HL-60 (cell line): Measurements from ENCODE around the gene SMG6.

Experiments used
- DNase-seq, 2 experiments: peaks; one replicate each; pipeline ENCODE4 v3.0.0-alpha.2; 2010 to 2020; ENCODE audit warnings: low read depth in 1 of 2, low spot score in 1 of 2
- H3K27ac ChIP-seq: fragments of 250-450 bp; sonication (Bioruptor Pico); replicated peaks from 2 replicates; pipeline ENCODE4 v1.5.1; 2020; ENCODE audit warnings: mild to moderate bottlenecking, moderate library complexity
- H3K27me3 ChIP-seq: fragments of 250-450 bp; sonication (Bioruptor Pico); 2 replicates; pipeline ENCODE4 v1.5.1; 2021; ENCODE audit warnings: mild to moderate bottlenecking, moderate library complexity; ENCODE audit not compliant: insufficient read depth, poor library complexity, severe bottlenecking
- H3K4me3 ChIP-seq: replicated peaks from 2 replicates; pipeline ENCODE4 v1.5.1; 2011; ENCODE audit warnings: mild to moderate bottlenecking, control low read depth, low read length; ENCODE audit not compliant: insufficient read depth
- CTCF ChIP-seq: IDR thresholded peaks from one replicate; pipeline ENCODE4 v1.5.1; 2011; ENCODE audit warnings: low read length, control low read depth, inconsistent platforms; ENCODE audit not compliant: insufficient read depth
- GABPA ChIP-seq: IDR thresholded peaks from 2 replicates; pipeline ENCODE4 v1.6.1; 2012; ENCODE audit warnings: low read depth
- POLR2AphosphoS5 ChIP-seq: IDR thresholded peaks from 2 replicates; pipeline ENCODE4 v1.6.1; 2012; ENCODE audit warnings: low read depth
- REST ChIP-seq: IDR thresholded peaks from 2 replicates; pipeline ENCODE4 v1.6.1; 2012; ENCODE audit warnings: low read depth; ENCODE audit not compliant: insufficient replicate concordance
- SPI1 ChIP-seq: IDR thresholded peaks from 2 replicates; pipeline ENCODE4 v1.6.1; 2012; ENCODE audit warnings: low read depth, mild to moderate bottlenecking, borderline replicate concordance

The SMG6 gene

GRCh38 chr17:2238432-2239169, 65.0 kb downstream of the SMG6 start:
- no peak overlapping the region for H3K27ac ChIP-seq
- TF ChIP-seq POLR2AphosphoS5 (no peak), GABPA (no peak), SPI1 (no peak), CTCF (no peak), REST (no peak)
- no peaks in the 10 kb centered on the region for H3K27me3 ChIP-seq
- no peak overlapping the region for H3K4me3 ChIP-seq
- DNase-seq: no peak

GRCh38 chr17:2237950-2238349, 65.6 kb downstream of the SMG6 start:
- no peak for TF ChIP-seq REST
- no peak for TF ChIP-seq SPI1
- no peak overlapping the region for H3K27ac ChIP-seq
- no peaks in the 10 kb centered on the region for H3K27me3 ChIP-seq
- no peak overlapping the region for H3K4me3 ChIP-seq
- DNase-seq: no peak

GRCh38 chr17:2237521-2237921, 66.1 kb downstream of the SMG6 start:
- no peak overlapping the region for H3K4me3 ChIP-seq

More at GRCh38 chr17:2237521-2237921, 66.1 kb downstream of the SMG6 start:
- Histone ChIP-seq H3K27ac (no peak overlapping the region), H3K27me3 (no peaks in the 10 kb centered on the region)
- no peak for DNase-seq
- no peak for TF ChIP-seq GABPA
- no peak for TF ChIP-seq SPI1
- no peak for TF ChIP-seq REST
- no peak for TF ChIP-seq CTCF
- TF ChIP-seq POLR2AphosphoS5: no peak
